WTC11 (cell line): ENCODE results near the gene STRN4.

Source experiments
- ATF1 ChIP-seq: sonication (generic); formaldehyde crosslinking; IDR thresholded peaks from 2 replicates; pipeline ENCODE4 v1.8.1; 2023; ENCODE audit warnings: mild to moderate bottlenecking, moderate library complexity, missing genetic modification reagents
- NR2C2 ChIP-seq: sonication (generic); formaldehyde crosslinking; IDR thresholded peaks from 2 replicates; pipeline ENCODE4 v1.8.0; 2022; ENCODE audit warnings: mild to moderate bottlenecking, missing genetic modification reagents
- RELA ChIP-seq: sonication (generic); formaldehyde crosslinking; IDR thresholded peaks from 2 replicates; pipeline ENCODE4 v1.8.1; 2022; ENCODE audit warnings: missing genetic modification reagents, mild to moderate bottlenecking, borderline replicate concordance
- TEAD4 ChIP-seq: sonication (generic); formaldehyde crosslinking; IDR thresholded peaks from 2 replicates; pipeline ENCODE4 v1.8.0; 2022; ENCODE audit warnings: mild to moderate bottlenecking, missing genetic modification reagents
- TF ChIP-seq, protein P1 (sequence below): fragments of 200-600 bp; IDR thresholded peaks from 2 replicates; pipeline ENCODE4 v1.8.0; 2022; ENCODE audit warnings: antibody characterized with exemption
- TF ChIP-seq, protein P2 (sequence below): sonication (generic); formaldehyde crosslinking; IDR thresholded peaks from 2 replicates; pipeline ENCODE4 v1.8.1; 2022; ENCODE audit warnings: mild to moderate bottlenecking, moderate library complexity, missing genetic modification reagents
- TF ChIP-seq, protein P3 (sequence below): sonication (generic); formaldehyde crosslinking; IDR thresholded peaks from 2 replicates; pipeline ENCODE4 v1.8.0; 2022; ENCODE audit warnings: mild to moderate bottlenecking, missing genetic modification reagents
- TF ChIP-seq, protein P4 (sequence below): sonication (generic); formaldehyde crosslinking; IDR thresholded peaks from 2 replicates; pipeline ENCODE4 v1.8.0; 2022; ENCODE audit warnings: mild to moderate bottlenecking, missing genetic modification reagents

DNA sequence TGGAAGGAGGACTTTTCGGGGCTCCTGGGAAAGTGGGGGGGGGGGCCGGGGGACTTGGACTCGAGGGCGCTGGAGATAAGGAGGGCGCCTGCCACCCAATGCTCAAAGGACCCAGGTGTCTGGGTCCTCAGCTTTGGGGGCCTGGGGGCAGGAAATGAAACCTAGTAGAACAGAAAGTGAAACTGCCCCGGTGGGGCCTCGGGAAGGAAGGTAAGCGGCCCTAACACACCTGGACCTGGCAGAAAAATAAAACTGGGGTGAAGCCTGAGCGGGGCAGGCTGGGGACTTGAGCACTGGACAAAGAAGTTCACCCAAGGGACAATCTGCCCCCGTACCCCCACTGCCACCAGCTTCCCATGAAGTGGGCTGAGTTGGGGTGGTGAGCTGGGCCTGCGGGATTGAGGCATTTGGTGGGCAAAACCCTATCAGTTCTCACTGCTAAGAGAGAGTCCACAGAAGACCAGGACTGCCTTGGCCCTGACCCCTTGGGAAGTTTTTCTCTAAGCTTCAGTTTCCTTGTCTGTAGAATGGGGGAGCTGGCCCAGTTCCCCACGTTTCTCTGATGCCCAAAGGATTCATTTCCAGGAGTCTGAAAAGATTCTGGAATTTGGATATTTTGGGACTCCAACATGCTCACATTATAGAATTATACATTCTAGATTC is 31.7 kb downstream of the STRN4 start:
- TF ChIP-seq, protein P1, sequence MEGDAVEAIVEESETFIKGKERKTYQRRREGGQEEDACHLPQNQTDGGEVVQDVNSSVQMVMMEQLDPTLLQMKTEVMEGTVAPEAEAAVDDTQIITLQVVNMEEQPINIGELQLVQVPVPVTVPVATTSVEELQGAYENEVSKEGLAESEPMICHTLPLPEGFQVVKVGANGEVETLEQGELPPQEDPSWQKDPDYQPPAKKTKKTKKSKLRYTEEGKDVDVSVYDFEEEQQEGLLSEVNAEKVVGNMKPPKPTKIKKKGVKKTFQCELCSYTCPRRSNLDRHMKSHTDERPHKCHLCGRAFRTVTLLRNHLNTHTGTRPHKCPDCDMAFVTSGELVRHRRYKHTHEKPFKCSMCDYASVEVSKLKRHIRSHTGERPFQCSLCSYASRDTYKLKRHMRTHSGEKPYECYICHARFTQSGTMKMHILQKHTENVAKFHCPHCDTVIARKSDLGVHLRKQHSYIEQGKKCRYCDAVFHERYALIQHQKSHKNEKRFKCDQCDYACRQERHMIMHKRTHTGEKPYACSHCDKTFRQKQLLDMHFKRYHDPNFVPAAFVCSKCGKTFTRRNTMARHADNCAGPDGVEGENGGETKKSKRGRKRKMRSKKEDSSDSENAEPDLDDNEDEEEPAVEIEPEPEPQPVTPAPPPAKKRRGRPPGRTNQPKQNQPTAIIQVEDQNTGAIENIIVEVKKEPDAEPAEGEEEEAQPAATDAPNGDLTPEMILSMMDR, result no peak
- TF ChIP-seq, protein P2, sequence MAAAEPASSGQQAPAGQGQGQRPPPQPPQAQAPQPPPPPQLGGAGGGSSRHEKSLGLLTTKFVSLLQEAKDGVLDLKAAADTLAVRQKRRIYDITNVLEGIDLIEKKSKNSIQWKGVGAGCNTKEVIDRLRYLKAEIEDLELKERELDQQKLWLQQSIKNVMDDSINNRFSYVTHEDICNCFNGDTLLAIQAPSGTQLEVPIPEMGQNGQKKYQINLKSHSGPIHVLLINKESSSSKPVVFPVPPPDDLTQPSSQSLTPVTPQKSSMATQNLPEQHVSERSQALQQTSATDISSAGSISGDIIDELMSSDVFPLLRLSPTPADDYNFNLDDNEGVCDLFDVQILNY (CRISPR knock-in tag), result no peak
- TF ChIP-seq, protein P3, sequence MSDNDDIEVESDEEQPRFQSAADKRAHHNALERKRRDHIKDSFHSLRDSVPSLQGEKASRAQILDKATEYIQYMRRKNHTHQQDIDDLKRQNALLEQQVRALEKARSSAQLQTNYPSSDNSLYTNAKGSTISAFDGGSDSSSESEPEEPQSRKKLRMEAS (CRISPR knock-in tag), result no peak
- TF ChIP-seq NR2C2 (CRISPR knock-in tag), result no peak
- no peak for TF ChIP-seq RELA (CRISPR knock-in tag)
- no peak for TF ChIP-seq ATF1 (CRISPR knock-in tag)
- TF ChIP-seq, protein P4, sequence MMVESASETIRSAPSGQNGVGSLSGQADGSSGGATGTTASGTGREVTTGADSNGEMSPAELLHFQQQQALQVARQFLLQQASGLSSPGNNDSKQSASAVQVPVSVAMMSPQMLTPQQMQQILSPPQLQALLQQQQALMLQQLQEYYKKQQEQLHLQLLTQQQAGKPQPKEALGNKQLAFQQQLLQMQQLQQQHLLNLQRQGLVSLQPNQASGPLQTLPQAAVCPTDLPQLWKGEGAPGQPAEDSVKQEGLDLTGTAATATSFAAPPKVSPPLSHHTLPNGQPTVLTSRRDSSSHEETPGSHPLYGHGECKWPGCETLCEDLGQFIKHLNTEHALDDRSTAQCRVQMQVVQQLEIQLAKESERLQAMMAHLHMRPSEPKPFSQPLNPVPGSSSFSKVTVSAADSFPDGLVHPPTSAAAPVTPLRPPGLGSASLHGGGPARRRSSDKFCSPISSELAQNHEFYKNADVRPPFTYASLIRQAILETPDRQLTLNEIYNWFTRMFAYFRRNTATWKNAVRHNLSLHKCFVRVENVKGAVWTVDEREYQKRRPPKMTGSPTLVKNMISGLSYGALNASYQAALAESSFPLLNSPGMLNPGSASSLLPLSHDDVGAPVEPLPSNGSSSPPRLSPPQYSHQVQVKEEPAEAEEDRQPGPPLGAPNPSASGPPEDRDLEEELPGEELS, result no peak
- no peak for TF ChIP-seq TEAD4
